PC-9 (cell line): ENCODE measurements around the gene PLOD2.

Experiments
- CTCF ChIP-seq: fragments of 200-600 bp; sonication (generic); conservative IDR thresholded peaks from 2 replicates; pipeline ENCODE4 v1.6.1; 2017; ENCODE audit warnings: mixed run types, antibody characterized with exemption, mild to moderate bottlenecking, moderate library complexity
- EZH2 ChIP-seq: fragments of 200-600 bp; sonication (generic); IDR thresholded peaks from 2 replicates; pipeline ENCODE4 v1.8.0; 2017; ENCODE audit warnings: antibody characterized with exemption, low read depth

- TF ChIP-seq CTCF: no peak
- TF ChIP-seq EZH2: no peak
Observed at GRCh38 chr3:146117406-146118285, 43.3 kb downstream of the PLOD2 start.
